Measurements from ENCODE around the gene KIF21B.

The KIF21B gene

DNA sequence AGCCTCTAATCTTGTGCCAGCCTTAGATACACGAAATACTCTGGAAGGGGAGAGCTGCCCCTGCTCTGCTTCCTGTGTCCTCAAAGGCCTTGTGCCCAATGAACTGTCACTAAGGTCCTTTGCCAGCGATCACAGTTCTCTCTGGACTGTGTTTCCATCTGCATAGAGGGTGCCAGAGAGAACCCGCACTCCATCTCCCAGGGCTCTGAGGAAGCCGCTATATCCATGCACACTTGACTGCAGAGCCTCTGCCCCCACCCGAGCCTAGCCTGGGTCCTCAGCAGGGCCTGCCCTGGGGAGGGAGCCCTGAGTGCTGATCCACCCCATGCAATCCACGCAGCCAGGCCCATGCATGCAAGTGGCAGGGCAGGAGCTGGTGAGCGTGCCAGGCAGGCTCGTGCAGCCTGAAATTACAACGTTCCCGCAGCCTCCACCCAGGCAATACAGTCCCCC, 30.6 kb upstream of the KIF21B start:
- Histone ChIP-seq H2AFZ (ENCODE audit: low read length) (no peak overlapping the region), H4K20me1 (ENCODE audit: insufficient read depth, low read length) (no peaks in the 10 kb centered on the region), H3K4me2 (ENCODE audit: low read length) (no peak overlapping the region), H3K4me3 (ENCODE audit: low read depth, low read length, poor library complexity, severe bottlenecking) (no peak overlapping the region), H3K9ac (ENCODE audit: low read length) (no peak overlapping the region), H3K27ac (ENCODE audit: low read depth, low read length, poor library complexity, severe bottlenecking) (no peak overlapping the region), H3F3A (ENCODE audit: insufficient read depth, low read length) (no peaks in the 10 kb centered on the region), H3K79me2 (ENCODE audit: insufficient read depth, low read length) (no peaks in the 10 kb centered on the region), H3K9me2 (ENCODE audit: low read depth, low read length) (no peaks in the 10 kb centered on the region), H3K27me3 (ENCODE audit: insufficient read depth, low read length) (peaks cover 10% of the 10 kb centered on the region), H3K9me3 (ENCODE audit: low read length) (no peaks in the 10 kb centered on the region), H3K36me3 (ENCODE audit: insufficient read depth, low read length) (no peaks in the 10 kb centered on the region), H3K4me1 (ENCODE audit: insufficient read depth, low read length, severe bottlenecking) (peaks cover 5% of the 10 kb centered on the region)
- no peak for TF ChIP-seq EZH2 (IDR thresholded peaks at IDR 0.05; ENCODE audit: borderline replicate concordance, low read length)
- TF ChIP-seq, protein P1, sequence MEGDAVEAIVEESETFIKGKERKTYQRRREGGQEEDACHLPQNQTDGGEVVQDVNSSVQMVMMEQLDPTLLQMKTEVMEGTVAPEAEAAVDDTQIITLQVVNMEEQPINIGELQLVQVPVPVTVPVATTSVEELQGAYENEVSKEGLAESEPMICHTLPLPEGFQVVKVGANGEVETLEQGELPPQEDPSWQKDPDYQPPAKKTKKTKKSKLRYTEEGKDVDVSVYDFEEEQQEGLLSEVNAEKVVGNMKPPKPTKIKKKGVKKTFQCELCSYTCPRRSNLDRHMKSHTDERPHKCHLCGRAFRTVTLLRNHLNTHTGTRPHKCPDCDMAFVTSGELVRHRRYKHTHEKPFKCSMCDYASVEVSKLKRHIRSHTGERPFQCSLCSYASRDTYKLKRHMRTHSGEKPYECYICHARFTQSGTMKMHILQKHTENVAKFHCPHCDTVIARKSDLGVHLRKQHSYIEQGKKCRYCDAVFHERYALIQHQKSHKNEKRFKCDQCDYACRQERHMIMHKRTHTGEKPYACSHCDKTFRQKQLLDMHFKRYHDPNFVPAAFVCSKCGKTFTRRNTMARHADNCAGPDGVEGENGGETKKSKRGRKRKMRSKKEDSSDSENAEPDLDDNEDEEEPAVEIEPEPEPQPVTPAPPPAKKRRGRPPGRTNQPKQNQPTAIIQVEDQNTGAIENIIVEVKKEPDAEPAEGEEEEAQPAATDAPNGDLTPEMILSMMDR (IDR thresholded peaks at IDR 0.05; ENCODE audit: low read length), result no peak

DNA sequence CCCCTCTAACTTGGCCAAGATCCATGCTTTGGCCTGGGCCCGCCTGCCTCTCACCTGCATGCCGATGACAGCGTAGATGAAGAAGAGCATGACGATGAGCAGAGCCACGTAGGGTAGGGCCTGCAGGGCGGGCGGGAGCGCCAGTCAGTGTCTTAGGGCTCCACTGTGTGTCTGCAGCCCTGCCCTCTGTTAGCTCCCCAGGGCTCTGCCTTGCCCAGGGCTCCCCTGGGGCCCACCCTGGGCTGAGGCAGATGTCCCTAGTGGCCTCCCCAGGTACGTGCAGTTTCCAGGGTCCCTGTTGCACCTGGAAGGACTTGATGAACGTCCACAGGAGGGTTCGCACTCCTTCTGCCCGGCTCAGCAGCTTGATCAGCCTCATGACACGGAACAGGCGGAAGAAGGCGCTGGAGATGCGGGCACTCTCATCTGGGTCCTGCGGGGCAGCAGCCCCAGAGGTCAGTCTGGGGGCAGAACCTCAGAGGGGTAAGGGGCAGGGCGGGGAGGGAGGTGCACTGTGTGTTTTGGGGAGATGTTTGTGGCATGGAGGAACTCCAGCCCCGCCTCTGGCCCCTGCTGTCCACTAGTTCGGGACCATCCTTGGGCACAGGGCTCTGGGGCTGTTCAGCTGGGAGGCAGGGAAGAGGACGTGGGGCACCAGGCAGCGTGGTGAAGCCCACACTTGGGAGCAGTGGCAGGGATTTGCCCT, 29.8 kb upstream of the KIF21B start:
- no peak overlapping the region for H3K4me3 ChIP-seq (ENCODE audit: low read depth, low read length, poor library complexity, severe bottlenecking)

DNA sequence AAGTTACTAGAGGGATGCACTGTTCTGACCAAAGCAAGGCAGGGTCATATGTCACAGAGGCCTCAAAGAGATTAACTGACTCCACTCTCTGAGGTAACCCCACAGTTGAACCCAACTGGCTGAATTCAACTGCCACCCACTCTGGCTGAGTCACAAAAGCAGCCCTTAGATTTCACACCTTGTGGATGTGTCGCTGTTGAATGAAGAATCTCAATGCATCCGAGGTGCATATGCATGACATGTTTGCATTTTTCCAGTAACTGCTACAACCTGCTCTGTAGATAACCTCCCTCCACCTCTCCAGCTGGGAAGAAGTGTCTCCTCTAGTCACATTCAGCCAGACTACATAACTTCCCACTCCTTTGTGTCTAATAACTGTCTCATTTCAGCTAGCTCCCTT, 27.9 kb upstream of the KIF21B start:
- Histone ChIP-seq H3K27me3 (ENCODE audit: insufficient read depth, low read length) (peaks cover 10% of the 10 kb centered on the region), H3F3A (ENCODE audit: insufficient read depth, low read length) (no peaks in the 10 kb centered on the region), H4K20me1 (ENCODE audit: insufficient read depth, low read length) (no peaks in the 10 kb centered on the region), H3K27ac (ENCODE audit: low read depth, low read length, poor library complexity, severe bottlenecking) (no peak overlapping the region), H3K4me3 (ENCODE audit: low read depth, low read length, poor library complexity, severe bottlenecking) (no peak overlapping the region), H3K9ac (ENCODE audit: low read length) (no peak overlapping the region), H3K4me1 (ENCODE audit: insufficient read depth, low read length, severe bottlenecking) (peaks cover 5% of the 10 kb centered on the region), H3K9me3 (ENCODE audit: low read length) (no peaks in the 10 kb centered on the region), H3K36me3 (ENCODE audit: insufficient read depth, low read length) (no peaks in the 10 kb centered on the region), H3K79me2 (ENCODE audit: insufficient read depth, low read length) (no peaks in the 10 kb centered on the region), H3K9me2 (ENCODE audit: low read depth, low read length) (no peaks in the 10 kb centered on the region), H2AFZ (ENCODE audit: low read length) (no peak overlapping the region), H3K4me2 (ENCODE audit: low read length) (no peak overlapping the region)
- TF ChIP-seq EZH2 (IDR thresholded peaks at IDR 0.05; ENCODE audit: borderline replicate concordance, low read length), result no peak
- TF ChIP-seq, protein P1 (IDR thresholded peaks at IDR 0.05; ENCODE audit: low read length), result no peak

More for the DNA sequence above, 29.8 kb upstream of the KIF21B start:
- Histone ChIP-seq H4K20me1 (ENCODE audit: insufficient read depth, low read length) (no peaks in the 10 kb centered on the region), H3K27me3 (ENCODE audit: insufficient read depth, low read length) (peaks cover 10% of the 10 kb centered on the region), H3K9me2 (ENCODE audit: low read depth, low read length) (no peaks in the 10 kb centered on the region), H2AFZ (ENCODE audit: low read length) (no peak overlapping the region), H3K9ac (ENCODE audit: low read length) (no peak overlapping the region), H3K36me3 (ENCODE audit: insufficient read depth, low read length) (no peaks in the 10 kb centered on the region), H3K79me2 (ENCODE audit: insufficient read depth, low read length) (no peaks in the 10 kb centered on the region), H3K27ac (ENCODE audit: low read depth, low read length, poor library complexity, severe bottlenecking) (no peak overlapping the region), H3F3A (ENCODE audit: insufficient read depth, low read length) (no peaks in the 10 kb centered on the region), H3K9me3 (ENCODE audit: low read length) (no peaks in the 10 kb centered on the region), H3K4me2 (ENCODE audit: low read length) (no peak overlapping the region), H3K4me1 (ENCODE audit: insufficient read depth, low read length, severe bottlenecking) (peaks cover 5% of the 10 kb centered on the region)
- TF ChIP-seq, protein P1 (IDR thresholded peaks at IDR 0.05; ENCODE audit: low read length), result no peak
- no peak for TF ChIP-seq EZH2 (IDR thresholded peaks at IDR 0.05; ENCODE audit: borderline replicate concordance, low read length)

Measured in OCI-LY1 (cell line).